RPMI7951 (cell line): ENCODE measurements around the gene TNRC6A. TPM values are rescaled to one million over a fixed set of nuclear protein-coding genes. Genes with fewer than 3 reads are reported as not detected.
A peak's percentile ranks its signal among the peaks of the same experiment; 100 is the strongest.
"Not testable (repeated sequence)": the region's sequence is repeated elsewhere in the genome, so short reads cannot be mapped to it uniquely, and the experiment has no call there.

Experiments
- DNase-seq: peaks from one replicate; pipeline ENCODE4 v3.0.0-alpha.2; 2012; ENCODE audit warnings: low read depth
- total RNA-seq: library from RNA; depleted of rRNA; stranded (reverse); fragments of >200 nt; shearing (Covaris generic); gene quantifications from 2 replicates; pipeline ENCODE4 v1.2.3, GENCODE V29; 2014

Gene TNRC6A
- total RNA-seq, 1 experiment from 2014 or later = 11.9 TPM

DNA sequence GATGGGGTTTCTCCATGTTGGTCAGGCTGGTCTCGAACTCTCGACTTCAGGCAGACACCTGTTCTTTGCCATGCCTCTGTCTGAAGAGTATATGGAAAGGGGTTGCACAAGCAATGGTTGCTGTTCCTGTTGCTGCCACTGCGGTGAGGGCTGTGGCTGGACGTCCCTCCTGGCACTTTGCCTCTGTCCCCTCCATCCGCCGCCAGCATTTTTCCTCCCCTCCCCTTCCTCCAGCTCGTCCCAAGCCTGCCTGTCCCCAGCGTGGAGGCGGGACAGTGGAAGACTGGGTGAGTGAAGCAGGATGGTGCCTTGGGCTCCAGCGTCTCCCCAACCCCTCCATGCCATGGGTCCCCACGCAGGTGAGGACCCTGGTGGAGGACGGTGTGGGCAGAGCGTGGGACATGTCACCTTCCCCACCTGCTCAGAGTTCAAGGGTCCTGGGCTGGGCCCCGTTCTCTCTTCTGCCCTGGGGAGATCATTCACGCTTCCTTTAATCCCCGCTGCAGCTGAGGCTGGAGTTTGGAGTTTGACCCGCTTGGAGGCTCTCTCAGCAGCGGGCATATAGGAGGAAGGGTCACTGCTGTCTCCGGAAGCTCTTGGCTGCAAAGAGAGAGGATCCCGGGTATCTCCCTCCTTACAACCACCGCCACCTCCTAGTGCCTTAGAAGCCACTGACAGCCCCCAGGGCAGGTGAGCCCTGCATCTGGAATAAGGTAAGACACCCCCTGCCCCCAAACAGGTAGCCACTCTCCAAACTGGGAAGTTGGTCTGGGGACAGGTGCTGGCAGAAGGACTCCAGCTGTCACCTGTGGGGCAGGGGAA, 116.5 kb downstream of the TNRC6A start, which contains the start of gene SLC5A11:
TSS of gene SLC5A11 (plus strand) at position 238 of the 822 bp plus-strand sequence. CDS start 12,681 bp downstream, outside the sequence.
- DNase-seq = no peak

DNA sequence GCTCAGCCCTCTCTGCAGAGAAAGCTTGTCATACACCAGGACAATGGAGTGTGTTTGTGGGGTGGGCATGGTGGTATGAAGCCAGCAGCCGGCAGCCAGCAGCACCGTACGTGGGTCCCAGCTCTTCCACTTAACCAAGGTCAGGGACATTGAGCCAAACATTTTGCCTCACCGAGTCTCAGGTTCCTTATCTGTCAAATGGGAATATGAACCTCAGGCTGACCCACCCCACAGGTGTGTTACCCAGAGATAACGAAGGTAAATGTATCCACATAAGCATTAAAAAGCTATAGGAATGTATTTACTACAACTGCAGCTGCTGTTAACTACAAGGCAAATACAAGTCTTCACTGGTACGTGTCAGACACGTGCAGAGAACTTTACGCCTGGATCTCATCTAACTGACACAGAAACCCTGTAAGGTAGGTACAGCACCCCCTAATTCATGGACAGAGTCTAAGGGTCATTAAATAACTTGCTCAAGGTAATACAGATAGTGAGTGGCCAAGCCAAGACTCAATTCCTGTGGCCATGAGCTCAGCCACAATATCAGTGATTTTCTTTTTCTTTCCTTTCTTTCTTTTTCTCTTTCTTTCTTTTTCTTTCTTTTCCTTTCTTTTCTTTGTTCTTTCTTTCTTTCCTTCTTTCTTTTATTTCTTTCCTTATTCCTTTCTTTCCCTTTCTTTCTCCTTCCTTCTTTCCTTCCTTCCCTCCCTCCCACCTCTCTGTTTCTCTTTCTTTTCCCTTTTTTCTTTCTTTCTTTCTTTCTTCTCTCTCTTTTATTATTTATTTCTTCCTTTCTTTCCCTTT, 117.3 kb downstream of the TNRC6A start:
- DNase-seq = no peak

DNA sequence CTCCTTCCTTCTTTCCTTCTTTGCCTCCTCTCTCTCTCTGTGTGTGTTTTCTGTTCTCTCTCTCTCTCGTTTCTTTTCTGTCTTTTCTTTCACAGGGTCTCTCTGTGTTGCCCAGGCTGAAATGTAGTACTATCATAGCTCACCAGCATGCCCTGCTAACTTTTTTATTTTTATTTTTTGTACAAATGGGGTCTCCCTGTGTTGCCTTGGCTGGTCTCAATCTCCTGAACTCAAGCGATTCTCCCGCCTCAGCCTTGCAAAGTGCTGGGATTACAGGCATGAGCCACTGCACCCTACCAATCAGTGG, 117.9 kb downstream of the TNRC6A start:
- DNase-seq = no peak

DNA sequence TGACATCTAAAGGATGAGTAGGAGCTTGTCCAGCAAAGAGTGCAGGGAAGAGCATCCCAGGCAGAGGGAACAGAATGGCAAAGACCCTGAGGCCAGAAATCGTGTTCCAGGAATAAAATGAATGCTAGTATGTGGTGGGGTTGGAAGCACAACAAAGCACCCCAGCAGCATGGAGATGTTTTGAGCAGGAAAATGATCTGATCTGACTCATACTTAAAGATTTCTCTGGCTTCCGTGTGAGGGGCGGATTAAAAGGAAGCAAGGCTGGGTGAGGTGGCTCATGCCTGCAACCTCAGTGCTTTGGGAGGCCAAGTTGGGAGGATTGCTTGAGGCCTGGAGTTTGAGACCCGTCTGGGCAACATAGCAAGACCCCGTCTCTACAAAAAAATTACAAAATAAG, 118.6 kb downstream of the TNRC6A start:
- DNase-seq = peak; percentile 85

DNA sequence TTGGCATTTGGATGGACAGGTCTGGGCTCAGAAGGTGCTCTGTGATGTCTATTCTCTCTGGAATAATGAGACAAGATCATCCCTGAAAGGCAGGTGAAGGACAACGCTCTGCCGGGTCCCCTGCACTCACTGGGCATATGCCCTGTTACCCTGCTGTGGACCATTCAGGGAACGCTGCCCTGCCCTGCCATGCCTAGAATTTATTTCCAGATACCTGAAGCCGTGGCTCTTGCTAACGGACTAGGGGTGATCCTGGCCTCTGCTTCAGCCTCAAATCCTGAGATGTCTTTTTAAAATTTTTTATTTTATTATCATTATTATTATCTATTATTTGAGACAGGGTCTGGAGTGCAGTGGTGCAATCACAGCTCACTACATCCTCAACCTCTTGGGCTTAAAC, 120.2 kb downstream of the TNRC6A start:
- no peak for DNase-seq

DNA sequence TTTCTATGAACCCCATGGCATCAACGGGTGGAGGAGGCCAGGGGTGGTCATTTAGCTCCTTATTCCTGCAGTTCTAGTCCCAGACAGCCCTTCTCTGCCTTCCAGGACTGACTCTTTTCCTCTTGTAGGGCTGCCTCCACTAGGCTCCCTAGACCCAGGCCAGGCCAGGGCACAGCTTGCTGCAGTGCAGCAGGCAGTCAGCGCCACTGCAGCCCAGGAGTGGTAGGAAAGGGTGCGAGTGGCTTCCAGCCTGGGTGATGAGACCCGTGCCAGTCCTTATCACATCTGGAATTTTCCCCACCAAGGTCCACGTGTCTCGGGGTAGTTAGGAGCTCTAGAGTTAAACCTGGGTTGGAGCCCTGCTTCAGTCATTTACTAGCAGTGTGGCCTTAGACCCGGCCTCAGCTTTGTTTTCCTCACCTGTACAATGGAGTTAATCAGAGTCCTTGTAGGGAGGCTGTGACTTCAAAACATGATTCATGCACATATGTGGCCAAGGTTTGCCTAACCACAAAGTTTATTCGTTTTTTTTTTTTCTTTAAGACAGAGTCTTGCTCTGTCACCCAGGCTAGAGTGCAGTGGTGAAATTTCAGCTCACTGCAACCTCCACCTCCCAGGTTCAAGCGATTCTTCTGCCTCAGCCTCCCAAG, 121.0 kb downstream of the TNRC6A start:
- peak; percentile 73 for DNase-seq

DNA sequence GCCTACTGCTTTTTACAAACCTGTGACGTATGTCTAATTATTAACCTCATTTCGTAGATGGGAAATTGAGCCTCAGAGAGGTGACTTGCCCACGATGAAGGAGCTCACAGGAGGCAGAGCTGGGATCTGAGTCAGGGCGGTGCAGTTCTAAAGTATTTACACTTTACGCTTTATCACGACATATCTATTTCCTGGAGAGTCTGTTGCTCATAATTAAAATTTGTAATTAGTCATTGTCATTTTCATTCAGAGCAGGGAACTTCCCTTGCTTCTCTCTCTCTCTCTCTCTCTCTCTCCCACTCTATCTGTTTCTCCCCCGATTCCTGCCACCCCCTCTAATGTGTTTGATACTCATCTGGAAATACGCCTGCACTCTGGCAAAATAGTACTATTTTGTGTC, 122.2 kb downstream of the TNRC6A start:
- peak; percentile 55 for DNase-seq

DNA sequence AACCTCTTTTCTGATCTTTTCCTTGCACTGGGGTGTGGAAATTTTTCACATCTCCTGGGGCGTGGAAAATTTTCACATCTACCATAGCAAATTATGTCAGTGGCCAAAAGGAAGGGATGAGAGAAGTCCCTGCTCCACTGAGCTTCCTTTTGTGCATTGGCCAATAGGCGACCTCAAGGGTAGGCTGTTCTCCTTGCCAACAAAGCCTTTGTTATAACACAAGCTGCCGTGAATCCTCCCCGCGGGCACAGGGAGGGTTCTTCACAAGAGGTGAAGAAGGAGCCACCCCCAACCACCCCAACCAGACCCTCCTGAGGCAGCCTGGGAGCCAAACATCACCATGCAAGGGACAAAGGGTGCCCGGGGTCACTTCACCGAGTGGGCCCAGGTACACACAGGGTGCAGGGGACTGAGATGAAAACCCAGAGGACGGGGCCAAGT, 122.8 kb downstream of the TNRC6A start:
- peak; percentile 70 for DNase-seq

DNA sequence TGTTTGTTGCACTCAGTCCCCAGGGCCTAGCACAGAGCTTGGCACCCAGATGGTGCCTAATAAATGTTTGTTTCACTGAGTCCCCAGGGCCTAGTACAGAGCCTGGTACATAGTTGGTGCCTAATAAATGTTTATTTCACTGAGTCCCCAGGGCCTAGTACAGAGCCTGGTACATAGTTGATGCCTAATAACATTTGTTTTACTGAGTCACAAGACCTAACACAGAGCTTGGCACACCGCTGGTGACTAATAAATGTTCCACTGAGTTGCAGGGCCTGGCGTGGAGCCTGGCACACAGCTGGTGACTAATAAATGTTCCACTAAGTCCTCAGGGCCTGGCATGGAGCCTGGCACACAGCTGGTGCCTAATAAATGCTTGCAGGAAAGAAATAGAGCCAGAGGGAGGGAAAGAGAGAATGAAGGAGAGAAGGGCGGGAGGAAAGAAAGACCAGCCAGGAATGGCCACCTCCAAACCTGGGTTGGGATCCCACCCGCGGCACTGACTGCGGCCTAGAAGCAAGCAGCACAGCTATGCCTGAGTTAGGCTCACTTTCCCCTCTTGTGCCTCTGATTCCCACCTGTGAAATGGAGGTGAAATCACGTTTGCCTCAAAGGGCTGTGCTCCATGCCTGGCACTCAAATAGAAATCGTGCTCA, 123.8 kb downstream of the TNRC6A start:
- peak; percentile 37 for DNase-seq

DNA sequence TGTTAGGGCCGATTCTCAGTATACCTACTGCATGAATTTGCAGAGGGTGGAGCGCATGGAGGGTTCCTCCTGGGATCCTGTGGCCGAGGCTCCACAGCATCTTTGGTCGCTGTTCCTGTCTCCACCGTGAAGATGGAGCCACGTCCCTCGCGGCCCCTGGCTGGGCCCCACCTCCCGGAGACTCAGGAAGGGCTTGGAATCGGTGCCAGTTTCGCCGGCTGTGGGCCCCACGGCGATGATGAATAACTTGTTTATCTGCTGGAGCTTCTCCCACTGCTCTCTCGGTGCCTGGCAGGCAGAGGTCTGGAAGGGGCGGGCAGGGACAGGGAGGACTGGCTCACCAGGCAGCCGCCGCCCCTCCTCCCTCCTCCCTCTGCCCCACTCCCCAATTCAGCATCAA, 124.4 kb downstream of the TNRC6A start:
- DNase-seq = peak; percentile 88

DNA sequence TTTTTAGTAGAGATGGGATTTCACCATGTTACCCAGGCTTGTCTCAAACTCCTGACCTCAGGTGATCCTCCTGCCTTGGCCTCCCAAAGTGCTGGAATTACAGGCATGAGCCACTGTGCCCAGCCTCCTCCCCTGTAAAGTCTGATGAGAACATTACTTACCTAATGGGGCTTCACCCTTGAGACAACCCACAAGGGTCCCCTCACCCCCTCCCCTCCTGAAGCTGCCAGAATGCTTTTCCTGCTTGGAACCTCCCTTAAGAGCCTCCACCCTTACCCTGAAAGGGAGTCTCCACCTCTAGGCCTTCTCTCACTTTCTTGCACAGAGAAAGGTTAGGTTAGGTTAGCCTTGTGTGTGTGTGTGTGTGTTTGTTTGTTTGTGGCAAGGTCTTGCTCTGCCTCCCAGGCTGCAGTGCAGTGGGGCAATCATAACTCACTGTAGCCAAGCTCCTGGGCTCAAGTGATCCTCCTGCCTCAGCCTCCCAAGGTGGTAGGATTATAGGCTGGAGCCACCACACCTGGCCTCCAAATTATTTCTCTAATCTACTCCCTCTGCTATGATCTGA, 125.2 kb downstream of the TNRC6A start:
- DNase-seq = no peak

DNA sequence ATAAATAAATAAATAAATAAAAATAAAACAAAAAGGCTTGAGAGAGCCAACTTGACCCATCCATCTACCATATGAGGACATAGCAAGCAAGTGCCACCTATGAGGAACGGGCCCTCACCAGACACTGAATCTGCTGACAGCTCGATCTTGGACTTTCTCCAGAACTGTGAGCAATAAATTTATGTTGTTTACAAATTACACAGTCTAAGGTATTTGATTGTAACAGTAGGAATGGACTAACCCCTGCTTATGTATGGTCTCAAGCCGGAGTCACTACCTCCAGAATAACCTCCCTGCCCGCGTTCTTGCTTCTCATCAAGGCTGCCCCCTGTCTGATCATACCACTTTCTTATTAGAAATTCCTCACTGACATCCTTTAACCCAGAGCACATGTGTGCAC, 126.2 kb downstream of the TNRC6A start:
- DNase-seq = peak; percentile 6

DNA sequence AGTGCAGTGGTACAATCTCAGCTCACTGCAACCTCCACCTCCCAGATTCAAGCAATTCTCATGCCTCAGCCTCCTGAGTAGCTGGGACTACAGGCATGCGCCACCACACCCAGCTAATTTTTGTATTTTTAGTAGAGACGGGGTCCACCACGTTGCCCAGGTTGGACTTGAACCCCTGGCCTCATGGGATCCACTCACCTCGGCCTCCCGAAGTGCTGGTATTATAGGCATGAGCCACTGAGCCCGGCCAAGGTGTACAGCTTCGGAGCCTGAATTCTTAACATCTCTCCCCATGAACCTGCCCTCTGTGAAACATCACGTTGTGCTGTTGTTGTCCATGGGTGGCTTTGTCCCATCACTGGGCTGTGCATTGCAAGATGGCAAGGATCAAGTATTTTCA, 127.4 kb downstream of the TNRC6A start:
- not testable (repeated sequence) for DNase-seq

DNA sequence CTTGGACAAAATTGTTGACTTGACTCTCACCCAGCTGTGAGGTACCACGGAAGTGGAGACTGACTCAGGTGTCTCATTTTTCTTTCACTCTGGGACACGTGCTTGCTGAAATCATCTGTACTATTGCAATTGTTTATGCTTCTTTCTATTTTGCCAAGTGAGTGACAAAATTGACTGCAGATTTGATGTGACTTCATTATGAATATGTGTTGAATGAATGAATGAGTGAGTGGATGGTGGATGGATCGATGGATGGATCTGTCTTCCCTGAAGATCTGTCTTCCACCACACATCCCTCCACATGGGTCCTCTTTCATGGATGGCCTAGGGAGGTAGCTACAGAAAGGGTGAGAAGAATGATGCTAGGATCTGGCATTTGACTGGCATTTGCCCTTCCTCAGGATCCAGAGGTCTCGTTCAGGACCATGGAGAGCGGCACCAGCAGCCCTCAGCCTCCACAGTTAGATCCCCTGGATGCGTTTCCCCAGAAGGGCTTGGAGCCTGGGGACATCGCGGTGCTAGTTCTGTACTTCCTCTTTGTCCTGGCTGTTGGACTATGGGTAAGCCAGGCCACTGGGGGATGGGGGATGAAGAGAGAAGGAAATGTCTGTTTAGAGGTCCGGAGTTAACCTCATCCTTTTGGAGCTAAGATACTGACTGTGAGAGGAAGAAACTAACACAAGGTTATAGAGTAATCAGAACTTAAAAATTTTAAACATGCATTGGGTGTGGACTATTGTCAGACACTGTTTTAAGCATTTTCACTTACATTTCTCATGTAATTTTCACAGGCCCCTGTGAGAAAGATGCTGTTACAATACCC, 129.0 kb downstream of the TNRC6A start:
- DNase-seq = peak; percentile 58

DNA sequence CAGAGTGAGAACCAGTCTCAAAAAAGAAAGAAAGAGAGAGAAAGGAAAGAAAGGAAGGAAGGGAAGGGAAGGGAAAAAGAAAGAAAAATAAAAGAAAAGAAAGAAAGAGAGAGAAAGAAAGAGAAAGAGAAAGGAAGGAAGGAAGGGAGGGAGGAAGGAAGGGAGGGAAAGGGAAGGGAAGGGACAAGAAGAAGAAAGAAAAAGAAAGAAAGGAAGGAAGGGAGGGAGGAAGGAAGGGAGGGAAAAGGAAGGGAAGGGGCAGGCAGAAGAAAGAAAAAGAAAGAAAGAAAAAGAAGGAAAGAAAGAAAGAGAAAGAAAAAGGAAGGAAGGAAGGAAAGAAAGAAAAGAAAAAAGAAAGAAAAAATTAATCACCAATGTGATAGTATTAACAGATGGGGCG, 132.0 kb downstream of the TNRC6A start:
- no peak for DNase-seq

DNA sequence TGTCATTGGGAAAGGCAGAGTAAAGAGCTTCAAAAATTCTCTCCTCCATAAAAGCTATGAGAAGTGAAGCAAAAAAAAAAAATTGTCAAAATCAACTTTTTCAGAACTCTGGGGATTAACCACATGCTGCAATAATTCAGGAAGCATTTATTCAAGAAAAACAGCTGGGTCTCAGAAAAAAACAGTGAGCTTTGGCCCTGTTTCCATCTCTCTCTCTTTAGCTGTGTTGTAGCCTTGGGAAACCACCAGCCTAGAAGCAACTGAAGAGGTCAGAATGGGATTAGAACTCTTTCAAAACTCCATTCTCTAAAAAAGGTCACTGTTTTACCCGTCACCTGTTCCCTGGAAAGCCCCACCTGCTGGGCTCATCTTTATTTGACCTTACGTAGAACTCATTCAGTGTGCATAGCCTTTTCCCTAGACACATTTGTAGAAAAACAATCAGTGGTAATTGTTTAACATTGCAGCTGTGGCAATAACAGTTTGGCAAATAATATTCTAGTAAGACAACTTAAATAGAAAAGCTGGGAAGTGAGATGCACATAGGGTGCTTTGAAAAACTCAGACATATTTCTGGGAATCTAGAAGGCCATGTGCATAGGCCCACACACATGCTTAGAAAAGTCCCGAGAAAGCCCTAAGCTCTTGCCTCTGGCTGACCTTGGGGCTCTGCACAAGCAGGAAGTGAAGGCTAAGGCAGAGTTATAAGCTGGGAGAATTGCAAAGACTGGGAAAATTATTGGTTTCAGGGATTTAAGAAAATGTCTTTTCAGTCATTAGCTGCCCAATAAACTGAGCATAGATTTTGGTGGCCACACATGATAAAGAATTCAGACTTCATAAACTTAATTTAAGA, 134.4 kb downstream of the TNRC6A start:
- no peak for DNase-seq

DNA sequence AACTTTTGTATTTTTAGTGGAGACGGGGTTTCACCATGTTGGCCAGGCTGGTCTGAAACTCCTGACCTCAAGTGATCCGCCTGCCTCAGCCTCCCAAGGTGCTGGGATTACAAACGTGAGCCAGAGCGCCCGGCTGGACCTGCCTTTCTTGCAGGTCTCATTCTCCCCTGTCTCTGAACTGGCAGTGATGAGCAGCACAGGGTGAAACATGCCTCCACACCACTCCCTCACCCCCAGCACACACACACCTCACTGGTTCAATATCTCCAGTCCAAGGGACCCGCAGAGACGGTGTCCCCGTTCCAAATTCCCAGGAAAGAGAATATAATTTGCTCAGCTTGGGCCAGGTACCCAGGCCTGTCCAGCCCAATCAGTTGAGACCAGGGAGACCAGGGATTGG, 139.6 kb downstream of the TNRC6A start:
- no peak for DNase-seq

DNA sequence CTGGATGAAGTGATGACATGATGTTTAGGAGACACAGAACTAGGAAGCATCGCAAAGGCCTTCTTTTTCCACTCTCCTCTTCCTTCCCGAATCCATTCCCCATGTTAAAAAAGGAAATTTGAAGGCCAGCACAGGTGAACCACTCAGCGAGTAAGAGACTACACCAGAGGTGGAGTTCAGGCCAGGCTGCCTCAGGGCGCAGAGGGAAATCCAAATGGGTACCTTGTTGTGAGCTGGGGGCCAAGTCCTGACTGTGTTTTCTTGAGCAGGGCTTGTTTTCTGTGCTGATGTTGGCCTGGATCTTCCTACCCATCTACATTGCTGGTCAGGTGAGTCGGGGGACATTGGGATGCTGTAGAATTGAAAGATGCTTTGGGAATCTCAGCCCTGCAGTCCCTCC, 142.4 kb downstream of the TNRC6A start:
- no peak for DNase-seq

DNA sequence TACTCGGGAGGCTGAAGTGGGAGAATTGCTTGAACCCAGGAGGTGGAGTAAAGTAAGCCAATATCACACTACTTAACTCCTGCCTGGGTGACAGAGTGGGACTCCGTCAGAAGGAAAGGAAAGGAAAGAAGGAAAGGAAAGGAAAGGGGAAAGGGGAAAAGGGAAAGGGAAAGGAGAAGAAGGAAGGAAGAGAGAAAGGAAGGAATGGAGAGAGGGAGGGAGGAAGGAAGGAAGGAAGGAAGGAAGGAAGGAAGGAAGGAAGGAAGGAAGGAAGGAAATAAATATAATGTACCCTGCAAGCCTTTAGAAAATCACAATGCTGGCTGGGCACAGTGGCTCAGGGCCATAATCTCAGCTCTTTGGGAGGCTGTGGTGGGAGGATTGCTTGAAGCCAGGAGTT, 143.6 kb downstream of the TNRC6A start:
- DNase-seq = no peak

DNA sequence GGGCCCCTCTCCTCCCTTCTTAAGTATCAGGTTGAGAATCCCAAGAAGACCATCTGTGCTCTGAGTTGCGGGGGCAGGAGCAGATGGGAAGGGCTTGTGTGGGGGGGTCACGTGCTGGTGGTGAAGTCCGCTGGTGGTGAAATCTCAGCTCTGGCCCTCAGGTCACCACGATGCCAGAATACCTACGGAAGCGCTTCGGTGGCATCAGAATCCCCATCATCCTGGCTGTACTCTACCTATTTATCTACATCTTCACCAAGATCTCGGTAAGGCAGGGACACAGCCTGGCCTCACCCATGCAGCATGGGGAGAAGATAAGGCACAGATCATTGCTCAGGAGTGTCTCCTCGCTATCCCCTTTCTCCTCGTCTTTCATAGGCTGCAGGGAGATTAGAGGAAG, 146.0 kb downstream of the TNRC6A start:
- no peak for DNase-seq
